Measurements from ENCODE around the gene PLXDC1. TPM values are rescaled to one million over a fixed set of nuclear protein-coding genes. Genes with fewer than 3 reads are reported as not detected.

Gene PLXDC1
- total RNA-seq, 4 donors from 2014 or later = 0.49 to 4.5 (median 2.4) TPM

DNA sequence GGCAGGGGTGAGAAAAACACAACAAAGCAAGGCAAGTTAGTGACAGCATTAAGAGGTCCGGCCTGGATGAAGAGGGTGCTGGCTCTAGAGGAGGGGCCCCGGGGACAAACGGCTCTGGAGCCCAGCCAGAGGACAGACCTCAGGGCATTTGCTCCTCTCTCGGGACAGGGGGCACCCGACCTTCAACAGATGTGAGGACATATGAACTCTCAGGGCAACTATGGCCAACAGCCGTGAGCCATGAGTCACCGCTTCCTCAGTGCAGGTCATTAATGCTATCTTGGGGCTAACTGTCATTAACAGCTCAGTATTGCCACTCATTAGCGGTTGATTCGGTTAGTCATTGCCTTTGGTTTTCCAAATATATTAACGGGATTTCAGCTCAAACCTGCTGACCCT is 24.3 kb upstream of the PLXDC1 start:
- intact Hi-C loops (cut with DNase I; ENCODE audit: low total_unique reads) (loop anchor here (1.0 kb wide), 1 partner anchor 11 kb away; no protein-coding TSS in a partner anchor), in situ Hi-C loops (cut with MboI; ENCODE audit: low sequenced_read_pairs in 4 of 4) (no loop called here)
- TF ChIP-seq, protein P1, sequence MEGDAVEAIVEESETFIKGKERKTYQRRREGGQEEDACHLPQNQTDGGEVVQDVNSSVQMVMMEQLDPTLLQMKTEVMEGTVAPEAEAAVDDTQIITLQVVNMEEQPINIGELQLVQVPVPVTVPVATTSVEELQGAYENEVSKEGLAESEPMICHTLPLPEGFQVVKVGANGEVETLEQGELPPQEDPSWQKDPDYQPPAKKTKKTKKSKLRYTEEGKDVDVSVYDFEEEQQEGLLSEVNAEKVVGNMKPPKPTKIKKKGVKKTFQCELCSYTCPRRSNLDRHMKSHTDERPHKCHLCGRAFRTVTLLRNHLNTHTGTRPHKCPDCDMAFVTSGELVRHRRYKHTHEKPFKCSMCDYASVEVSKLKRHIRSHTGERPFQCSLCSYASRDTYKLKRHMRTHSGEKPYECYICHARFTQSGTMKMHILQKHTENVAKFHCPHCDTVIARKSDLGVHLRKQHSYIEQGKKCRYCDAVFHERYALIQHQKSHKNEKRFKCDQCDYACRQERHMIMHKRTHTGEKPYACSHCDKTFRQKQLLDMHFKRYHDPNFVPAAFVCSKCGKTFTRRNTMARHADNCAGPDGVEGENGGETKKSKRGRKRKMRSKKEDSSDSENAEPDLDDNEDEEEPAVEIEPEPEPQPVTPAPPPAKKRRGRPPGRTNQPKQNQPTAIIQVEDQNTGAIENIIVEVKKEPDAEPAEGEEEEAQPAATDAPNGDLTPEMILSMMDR (IDR thresholded peaks at IDR 0.05 in 4 of 5, conservative IDR thresholded peaks at IDR 0.05 in 1 of 5) = no peak
- TF ChIP-seq POLR2A (IDR thresholded peaks at IDR 0.05) = no peak
- Histone ChIP-seq H3K4me3 (no peak overlapping the region), H3K27me3 (no peaks in the 10 kb centered on the region), H3K36me3 (peaks cover 0 to 40% of the 10 kb centered on the region in 2 donors), H3K9me3 (no peaks in the 10 kb centered on the region), H3K27ac (peak overlapping the region; percentile 66 to 81 (median 72)), H3K4me1 (peaks cover 12 to 26% of the 10 kb centered on the region in 2 donors)
- peak; percentile 58 to 78 for ATAC-seq
- DNase-seq = peak in 1 of 2 donors; percentile 70

DNA sequence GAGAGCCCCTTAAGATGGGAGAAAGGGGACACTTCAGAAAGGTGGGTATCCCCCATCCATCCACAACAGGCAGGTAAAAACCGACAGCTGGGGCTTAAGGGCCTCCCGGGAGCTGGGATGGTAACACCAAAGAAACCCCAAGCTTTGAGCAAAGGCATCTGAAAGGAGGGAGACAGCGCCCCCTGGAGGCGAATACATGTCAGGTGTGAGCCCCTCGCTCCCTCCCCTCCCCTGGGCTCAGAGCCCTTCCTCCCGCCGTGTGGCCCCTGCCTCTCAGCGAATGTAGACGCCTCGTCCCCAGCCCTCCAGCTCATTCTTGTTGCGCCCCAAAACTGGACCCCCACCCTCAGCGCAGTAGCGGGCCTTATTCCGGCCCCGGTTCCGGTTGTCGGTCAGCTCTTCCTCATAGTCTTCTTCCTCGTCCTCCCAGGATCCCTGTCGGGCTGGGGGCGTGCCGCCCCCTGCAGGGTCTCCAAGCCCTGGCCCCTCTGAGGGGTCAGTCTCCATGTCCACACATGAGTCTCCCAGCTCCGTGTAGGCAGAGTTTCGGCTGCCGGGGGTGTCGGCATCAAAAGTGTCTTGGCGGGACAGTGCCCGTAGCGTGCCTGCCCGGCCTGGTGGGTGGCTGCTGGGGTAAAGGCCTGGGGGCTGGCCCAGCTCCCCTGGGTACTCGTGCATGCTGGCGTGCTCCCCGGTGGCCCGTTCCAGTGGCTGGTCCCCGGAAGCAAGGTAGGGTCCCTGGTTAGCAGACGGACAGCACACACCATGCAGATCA is 23.7 kb upstream of the PLXDC1 start:
- in situ Hi-C loops (cut with MboI; ENCODE audit: low sequenced_read_pairs in 4 of 4) (loop anchor here in 1 of 4 donors (25.0 kb wide), 1 partner anchor 313 kb away; the partner anchor contains the start of genes LASP1 and RPL23), intact Hi-C loops (cut with DNase I; ENCODE audit: low total_unique reads) (loop anchor here (1.0 kb wide), 1 partner anchor 11 kb away; no protein-coding TSS in a partner anchor)
- H3K9me3 ChIP-seq = no peaks in the 10 kb centered on the region
- ATAC-seq = peak; percentile 68
- peaks cover 0 to 34% of the 10 kb centered on the region in 2 donors for H3K36me3 ChIP-seq
- peaks cover 12 to 26% of the 10 kb centered on the region in 2 donors for H3K4me1 ChIP-seq
- peak; percentile 55 to 77 for DNase-seq
- H3K4me3 ChIP-seq = no peak overlapping the region
- peak overlapping the region; percentile 66 to 81 (median 72) for H3K27ac ChIP-seq
- TF ChIP-seq POLR2A (IDR thresholded peaks at IDR 0.05) = no peak
- TF ChIP-seq, protein P1 (IDR thresholded peaks at IDR 0.05 in 4 of 5, conservative IDR thresholded peaks at IDR 0.05 in 1 of 5) = peak; percentile 77 to 94 (median 84)
- no peaks in the 10 kb centered on the region for H3K27me3 ChIP-seq

DNA sequence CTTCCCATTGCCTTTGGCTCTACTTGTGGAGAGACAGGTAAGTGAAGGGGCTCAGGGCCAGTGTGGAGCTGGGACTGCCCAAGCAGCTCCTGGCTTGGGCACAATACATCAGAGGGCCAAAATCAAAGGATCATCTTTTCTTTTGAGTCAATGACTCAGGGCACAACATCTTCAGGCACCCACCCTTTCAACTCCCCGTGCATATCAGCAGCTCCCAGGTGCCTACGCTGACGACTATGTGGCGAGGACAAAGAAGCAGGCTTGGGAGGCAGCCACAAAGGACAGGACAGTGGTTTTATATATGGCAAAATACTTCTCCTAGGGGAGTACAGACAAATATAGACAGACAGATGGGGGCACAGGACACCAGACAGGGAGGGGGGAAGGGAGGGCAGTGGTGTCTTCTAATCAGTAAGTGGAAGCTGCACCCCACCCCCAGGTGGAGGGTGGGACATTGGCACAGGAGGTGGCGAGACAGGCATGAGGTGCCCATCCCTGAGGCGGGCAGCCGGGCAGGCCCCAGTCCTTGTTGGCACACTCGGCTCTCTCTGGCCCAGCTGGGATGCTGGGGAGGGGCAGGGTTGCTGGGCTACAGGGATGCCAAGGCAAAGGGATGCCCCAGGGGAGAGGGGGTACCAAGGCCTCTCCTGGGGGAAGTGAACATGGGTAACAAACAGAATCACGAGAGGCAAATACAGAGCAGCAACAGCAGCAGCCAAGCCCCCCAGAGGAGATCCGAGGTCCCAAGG is 22.3 kb upstream of the PLXDC1 start:
- no peak for TF ChIP-seq POLR2A (IDR thresholded peaks at IDR 0.05)
- TF ChIP-seq, protein P1 (IDR thresholded peaks at IDR 0.05 in 4 of 5, conservative IDR thresholded peaks at IDR 0.05 in 1 of 5) = no peak
- no peak overlapping the region for H3K4me3 ChIP-seq
- H3K27ac ChIP-seq = peak overlapping the region in 2 of 4 donors; percentile 69 to 74
- peaks cover 12 to 26% of the 10 kb centered on the region in 2 donors for H3K4me1 ChIP-seq
- H3K9me3 ChIP-seq = no peaks in the 10 kb centered on the region
- no peaks in the 10 kb centered on the region for H3K27me3 ChIP-seq
- DNase-seq (peak in 1 of 2 donors; percentile 28), ATAC-seq (peak in 1 of 2 donors; percentile 1)
- peaks cover 0 to 23% of the 10 kb centered on the region in 2 donors for H3K36me3 ChIP-seq
- intact Hi-C loops (cut with DNase I; ENCODE audit: low total_unique reads) (no loop called here), in situ Hi-C loops (cut with MboI; ENCODE audit: low sequenced_read_pairs in 4 of 4) (loop anchor here in 1 of 4 donors (25.0 kb wide), 1 partner anchor 311 kb away; the partner anchor contains the start of genes LASP1 and RPL23)

DNA sequence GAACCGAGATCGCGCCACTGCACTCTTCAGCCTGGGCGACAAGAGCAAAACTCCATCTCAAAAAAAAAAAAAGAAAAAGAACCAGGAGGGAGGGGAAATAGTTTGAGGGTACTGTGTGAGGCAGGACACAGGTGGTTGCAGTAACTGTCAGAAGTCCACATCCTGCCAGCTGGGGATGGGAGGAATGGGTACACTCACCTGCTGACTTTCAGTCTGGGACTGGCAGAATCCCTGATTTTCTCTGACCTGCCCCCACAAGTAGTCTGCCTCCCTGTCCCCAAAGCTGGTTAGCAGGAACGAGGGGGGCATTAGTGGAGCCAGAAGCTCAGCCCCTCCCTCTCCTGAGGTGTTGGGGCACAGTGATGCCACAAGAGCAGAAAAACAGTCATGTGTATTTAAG is 21.6 kb upstream of the PLXDC1 start:
- no peak for DNase-seq
- Histone ChIP-seq H3K27me3 (no peaks in the 10 kb centered on the region), H3K4me3 (no peak overlapping the region), H3K27ac (no peak overlapping the region), H3K36me3 (peaks cover 0 to 17% of the 10 kb centered on the region in 2 donors), H3K9me3 (no peaks in the 10 kb centered on the region), H3K4me1 (peaks cover 12 to 26% of the 10 kb centered on the region in 2 donors)
- intact Hi-C loops (cut with DNase I; ENCODE audit: low total_unique reads) (no loop called here), in situ Hi-C loops (cut with MboI; ENCODE audit: low sequenced_read_pairs in 4 of 4) (loop anchor here in 1 of 4 donors (25.0 kb wide), 1 partner anchor 311 kb away; the partner anchor contains the start of genes LASP1 and RPL23)
- no peak for ATAC-seq
- TF ChIP-seq POLR2A (IDR thresholded peaks at IDR 0.05) = no peak
- TF ChIP-seq, protein P1 (IDR thresholded peaks at IDR 0.05 in 4 of 5, conservative IDR thresholded peaks at IDR 0.05 in 1 of 5) = no peak

All from gastrocnemius medialis (tissue), 4 donors.